GM19395 (cell line): Measurements from ENCODE around the gene PPFIBP1.

Experiments
- ATAC-seq: cut with Tn5 transposase; IDR thresholded peaks from one replicate; pipeline ENCODE4 v1.9.1; 2021; ENCODE audit warnings: mild to moderate bottlenecking, moderate library complexity; ENCODE audit not compliant: unreplicated experiment

The PPFIBP1 gene

GRCh38 chr12:27523642-27524493, at the start of gene PPFIBP1:
PPFIBP1 (plus strand) TSS chr12:27524206; CDS start chr12:27633397, 109,191 bp downstream.
- ATAC-seq = peak; percentile 97

GRCh38 chr12:27474344-27474743, 49.7 kb upstream of the PPFIBP1 start:
- ATAC-seq = no peak

GRCh38 chr12:27477049-27477448, 47.0 kb upstream of the PPFIBP1 start:
- no peak for ATAC-seq

- no peak for ATAC-seq
Observed at GRCh38 chr12:27478949-27479348, 45.1 kb upstream of the PPFIBP1 start.

GRCh38 chr12:27480016-27480415, 44.0 kb upstream of the PPFIBP1 start:
- no peak for ATAC-seq

GRCh38 chr12:27486961-27487360, 37.0 kb upstream of the PPFIBP1 start:
- ATAC-seq = no peak

- no peak for ATAC-seq
Observed at GRCh38 chr12:27488479-27488878, 35.5 kb upstream of the PPFIBP1 start.

- no peak for ATAC-seq
Observed at GRCh38 chr12:27491226-27491625, 32.8 kb upstream of the PPFIBP1 start.

GRCh38 chr12:27493260-27493940, 30.6 kb upstream of the PPFIBP1 start:
- ATAC-seq = no peak

GRCh38 chr12:27497446-27497845, 26.6 kb upstream of the PPFIBP1 start:
- no peak for ATAC-seq

GRCh38 chr12:27498149-27498548, 25.9 kb upstream of the PPFIBP1 start:
- ATAC-seq = peak; percentile 73

- ATAC-seq = no peak
Observed at GRCh38 chr12:27498761-27499160, 25.2 kb upstream of the PPFIBP1 start.

- ATAC-seq = no peak
Observed at GRCh38 chr12:27499377-27499776, 24.6 kb upstream of the PPFIBP1 start.

- ATAC-seq = no peak
Observed at GRCh38 chr12:27500546-27500945, 23.5 kb upstream of the PPFIBP1 start.

GRCh38 chr12:27502021-27502435, 22.0 kb upstream of the PPFIBP1 start:
- ATAC-seq = no peak

GRCh38 chr12:27504507-27504906, 19.5 kb upstream of the PPFIBP1 start:
- ATAC-seq = no peak

- ATAC-seq = no peak
Observed at GRCh38 chr12:27505109-27505508, 18.9 kb upstream of the PPFIBP1 start.

- no peak for ATAC-seq
Observed at GRCh38 chr12:27505761-27506160, 18.2 kb upstream of the PPFIBP1 start.

- no peak for ATAC-seq
Observed at GRCh38 chr12:27506645-27507189, 17.3 kb upstream of the PPFIBP1 start.

GRCh38 chr12:27508736-27509431, 15.1 kb upstream of the PPFIBP1 start:
- no peak for ATAC-seq

- no peak for ATAC-seq
Observed at GRCh38 chr12:27511031-27511722, 12.8 kb upstream of the PPFIBP1 start.
